HG03108 (cell line): ENCODE data around the gene GPX6.
"Not testable (repeated sequence)": the region's sequence is repeated elsewhere in the genome, so short reads cannot be mapped to it uniquely, and the experiment has no call there.

Experiments used
- ATAC-seq: cut with Tn5 transposase; IDR thresholded peaks from one replicate; pipeline ENCODE4 v1.9.1; 2021; ENCODE audit warnings: moderate library complexity; ENCODE audit not compliant: unreplicated experiment

Gene GPX6

DNA sequence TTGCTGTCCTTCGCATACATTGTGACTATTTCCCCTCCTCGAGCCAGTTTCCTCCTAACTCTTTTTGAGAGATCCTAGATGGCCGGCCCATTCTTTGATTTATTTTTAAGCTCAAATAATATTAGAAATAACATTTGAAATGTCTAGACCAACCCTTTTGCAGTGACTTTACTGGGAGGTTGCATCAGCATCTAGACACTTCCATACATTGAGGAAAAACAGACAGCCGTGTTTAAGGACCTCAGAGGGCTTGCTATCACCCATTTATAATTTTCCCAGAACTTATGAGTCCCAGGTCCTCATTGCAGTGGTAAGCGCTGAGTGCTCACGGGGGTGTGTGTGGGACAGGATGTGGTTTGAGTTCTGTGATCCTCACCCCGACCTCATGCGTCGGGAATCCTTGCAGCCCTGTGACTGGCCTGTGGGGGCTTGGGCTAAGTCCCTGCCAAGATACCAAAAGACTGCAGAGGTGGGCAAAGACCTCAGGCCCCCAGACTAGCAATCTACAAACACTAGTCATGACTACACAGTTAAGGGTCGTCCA, 10.0 kb upstream of the GPX6 start, which contains the start of gene GPX5:
GPX5 (plus strand) TSS at position 386 of the 544 bp plus-strand sequence; CDS start at position 519, 133 bp downstream.
- no peak for ATAC-seq

DNA sequence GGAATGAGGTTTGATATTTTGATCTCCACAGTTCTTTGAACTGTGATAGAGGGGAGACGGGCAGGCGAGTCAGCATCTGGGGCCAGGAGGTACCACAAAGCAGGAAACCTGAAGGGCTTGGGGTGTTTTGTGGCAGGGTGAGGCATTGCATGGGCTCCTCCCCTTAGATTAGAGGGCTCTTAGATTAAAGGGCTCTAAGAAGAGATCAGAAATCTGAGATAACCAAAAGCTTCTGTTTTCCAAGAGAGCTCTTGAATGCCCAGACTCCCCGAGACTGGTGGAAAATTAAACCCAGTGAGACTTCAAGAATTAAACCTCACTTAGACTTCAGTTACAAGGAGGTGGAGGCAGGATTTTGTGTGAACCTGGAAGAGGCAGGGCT, 7.6 kb upstream of the GPX6 start:
- ATAC-seq: no peak

DNA sequence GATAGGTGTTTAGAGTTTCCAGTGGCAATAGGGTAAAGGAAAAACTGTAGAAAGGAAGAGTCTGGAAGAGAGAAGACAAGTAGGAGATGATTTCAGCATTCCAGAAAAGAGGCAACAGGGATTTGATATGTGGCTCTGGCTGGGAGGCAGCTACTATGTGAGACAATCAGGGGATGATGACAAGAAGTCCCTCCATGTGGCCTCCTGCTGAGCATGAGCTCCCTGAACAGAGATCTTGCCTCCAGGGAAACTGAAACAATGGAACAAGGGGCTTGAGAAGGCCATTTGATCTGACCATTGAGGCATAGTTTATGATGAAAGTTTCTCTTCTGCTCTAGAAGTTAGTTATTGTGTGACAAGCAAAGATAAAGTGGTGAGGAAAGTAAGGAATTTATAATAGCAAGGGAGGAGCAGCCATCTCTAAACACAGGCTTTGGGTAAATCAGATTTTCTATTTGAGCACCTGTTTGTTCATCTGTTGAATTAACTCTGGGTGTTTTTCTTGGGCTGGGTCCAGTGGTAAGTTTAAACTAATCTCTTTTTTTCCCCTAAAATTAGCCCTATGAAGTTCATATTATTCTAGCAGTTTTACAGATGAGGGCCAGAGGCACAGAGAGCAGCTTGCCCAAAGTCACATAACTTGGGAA, 7.1 kb upstream of the GPX6 start:
- ATAC-seq: no peak

DNA sequence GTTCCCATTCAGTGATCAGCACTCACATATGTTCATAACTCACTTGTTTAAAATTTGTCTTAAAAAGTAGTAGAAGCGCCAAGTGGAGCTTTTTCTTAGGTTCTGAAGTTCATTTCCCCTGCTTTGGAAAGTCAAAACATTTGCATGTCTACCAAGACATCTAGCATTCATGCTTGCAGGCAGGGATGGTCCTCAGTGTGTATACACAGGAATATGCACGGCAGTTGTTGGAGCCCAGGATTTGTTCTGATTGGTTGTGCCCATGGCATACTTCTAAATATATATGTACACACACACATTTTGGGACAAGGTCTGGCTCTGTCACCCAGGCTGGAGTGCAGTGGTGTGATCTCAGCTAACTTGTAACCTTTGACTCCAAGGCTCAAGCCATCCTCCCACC, 2.4 kb upstream of the GPX6 start:
- no peak for ATAC-seq

DNA sequence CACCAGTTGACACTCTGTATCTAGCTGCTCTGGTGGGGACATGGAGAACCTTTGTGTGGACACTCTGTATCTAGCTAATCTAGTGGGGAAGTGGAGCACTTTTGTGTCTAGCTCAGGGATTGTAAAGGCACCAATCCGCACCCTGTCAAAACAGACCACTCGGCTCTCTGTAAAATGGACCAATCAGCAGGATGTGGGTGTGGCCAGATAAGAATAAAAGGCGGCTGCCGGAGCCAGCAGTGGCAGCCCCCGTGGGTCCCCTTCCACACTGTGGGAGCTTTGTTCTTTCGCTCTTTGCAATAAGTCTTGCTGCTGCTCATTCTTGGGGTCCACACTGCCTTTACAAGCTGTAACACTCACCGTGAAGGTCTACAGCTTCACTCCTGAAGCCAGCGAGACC, 3.2 kb downstream of the GPX6 start:
- ATAC-seq: not testable (repeated sequence)

GRCh38 chr6:28511628-28512300, 3.8 kb downstream of the GPX6 start:
- no peak for ATAC-seq

DNA sequence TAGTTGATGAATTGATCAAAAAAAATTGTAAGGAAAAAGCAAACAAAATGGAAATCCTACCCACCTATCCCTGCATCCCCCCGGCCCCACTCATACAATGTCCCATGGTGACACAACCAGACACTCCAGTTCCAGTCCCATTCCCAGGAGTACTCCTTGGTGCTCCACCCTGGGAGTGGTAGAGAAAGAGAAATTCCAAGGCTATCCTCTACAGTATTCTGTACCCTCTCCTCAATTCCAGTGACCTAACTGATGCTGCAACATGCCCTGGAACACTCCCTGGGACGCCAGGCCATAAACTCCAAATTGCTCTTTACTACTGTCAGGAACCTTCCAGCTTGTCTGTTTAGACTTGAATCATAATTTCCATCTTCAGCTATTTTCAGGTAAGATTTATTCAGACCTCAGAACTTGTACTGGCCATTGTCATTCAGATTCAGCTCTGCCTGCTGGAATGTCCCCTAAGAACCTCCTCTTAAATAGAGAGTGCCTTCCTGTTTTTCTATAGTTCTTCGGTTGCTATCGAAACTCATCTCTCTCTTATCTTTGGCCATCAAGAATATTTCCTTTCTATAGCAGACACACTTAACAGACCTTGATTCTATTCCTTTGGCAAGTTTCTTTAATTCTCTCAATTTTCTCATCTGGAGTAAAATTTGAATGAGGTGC, 8.7 kb downstream of the GPX6 start:
- no peak for ATAC-seq

- no peak for ATAC-seq
Measured at GRCh38 chr6:28505733-28506132, 9.9 kb downstream of the GPX6 start.

DNA sequence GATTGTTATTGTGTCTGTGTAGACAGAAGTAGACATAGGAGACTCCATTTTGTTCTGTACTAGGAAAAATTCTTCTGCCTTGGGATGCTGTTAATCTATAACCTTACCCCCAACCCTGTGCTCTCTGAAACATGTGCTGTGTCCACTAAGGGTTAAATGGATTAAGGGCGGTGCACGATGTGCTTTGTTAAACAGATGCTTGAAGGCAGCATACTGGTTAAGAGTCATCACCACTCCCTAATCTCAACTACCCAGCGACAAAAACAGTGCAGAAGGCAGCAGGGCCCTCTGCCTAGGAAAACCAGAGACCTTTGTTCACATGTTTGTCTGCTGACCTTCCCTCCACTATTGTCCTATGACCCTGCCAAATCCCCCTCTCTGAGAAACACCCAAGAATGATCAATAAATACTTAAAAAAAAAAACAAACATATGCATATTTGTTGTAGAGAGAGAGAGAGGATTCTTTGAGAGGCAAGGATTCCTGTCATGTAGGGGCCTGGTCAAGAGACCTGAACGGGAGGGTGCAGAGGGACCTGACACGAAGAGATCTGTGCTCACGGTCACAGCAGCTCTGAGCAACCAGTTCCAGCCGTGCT, 12.8 kb downstream of the GPX6 start:
- not testable (repeated sequence) for ATAC-seq

DNA sequence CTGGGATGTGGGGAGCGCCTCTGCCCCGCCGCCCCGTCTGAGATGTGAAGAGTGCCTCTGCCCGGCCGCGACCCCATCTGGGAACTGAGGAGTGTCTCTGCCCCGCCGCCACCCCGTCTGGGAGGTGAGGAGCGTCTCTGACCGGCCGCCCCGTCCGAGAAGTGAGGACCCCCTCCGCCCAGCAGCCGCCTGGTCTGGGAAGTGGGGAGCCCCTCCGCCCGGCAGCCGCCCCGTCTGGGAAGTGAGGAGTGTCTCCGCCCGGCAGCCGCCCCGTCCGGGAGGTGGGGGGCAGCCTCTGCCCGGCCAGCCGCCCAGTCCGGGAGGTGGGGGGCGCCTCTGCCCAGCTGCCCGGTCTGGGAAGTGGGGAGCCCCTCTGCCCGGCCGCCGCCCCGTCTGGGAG, 13.5 kb downstream of the GPX6 start:
- ATAC-seq: not testable (repeated sequence)

- ATAC-seq: no peak
Measured at GRCh38 chr6:28501259-28501658, 14.3 kb downstream of the GPX6 start.

DNA sequence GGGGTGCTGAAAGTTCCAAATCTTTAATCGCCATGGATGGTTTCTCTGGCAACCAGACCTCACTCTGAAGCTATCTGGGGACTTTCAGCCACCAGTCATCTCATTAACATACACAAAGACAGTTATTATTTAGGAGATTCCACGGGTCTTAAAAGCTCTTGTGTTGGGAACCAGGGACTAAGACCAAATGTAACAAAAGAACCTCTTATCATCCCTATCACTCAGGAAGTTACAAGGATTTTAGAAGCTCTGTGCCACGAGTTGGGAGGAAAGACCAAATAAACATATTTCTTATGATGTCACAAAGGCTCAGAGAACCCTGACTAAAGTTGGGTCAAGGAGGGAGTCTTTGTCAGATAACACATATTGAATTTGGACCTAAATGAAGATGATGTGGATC, 17.7 kb downstream of the GPX6 start:
- no peak for ATAC-seq

DNA sequence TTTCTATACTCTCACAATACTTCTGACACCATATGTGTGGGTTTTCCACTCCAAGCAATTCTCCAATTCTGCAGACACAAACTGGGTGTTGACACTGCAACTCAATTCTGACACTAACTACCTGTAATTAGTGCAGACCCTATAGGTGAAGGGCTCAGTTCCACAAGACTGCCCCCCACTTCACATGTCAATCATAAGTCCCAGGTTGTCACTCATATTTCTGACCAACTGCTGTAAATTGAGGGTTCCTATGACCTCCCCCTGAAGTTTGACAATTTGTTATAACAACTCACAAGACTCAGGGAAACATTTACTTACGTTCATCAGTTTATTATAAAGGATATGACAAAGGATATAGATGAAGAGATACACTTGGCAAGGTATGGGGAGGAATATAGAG, 18.3 kb downstream of the GPX6 start:
- no peak for ATAC-seq

- ATAC-seq: no peak
Measured at GRCh38 chr6:28496099-28496779, 19.4 kb downstream of the GPX6 start.

DNA sequence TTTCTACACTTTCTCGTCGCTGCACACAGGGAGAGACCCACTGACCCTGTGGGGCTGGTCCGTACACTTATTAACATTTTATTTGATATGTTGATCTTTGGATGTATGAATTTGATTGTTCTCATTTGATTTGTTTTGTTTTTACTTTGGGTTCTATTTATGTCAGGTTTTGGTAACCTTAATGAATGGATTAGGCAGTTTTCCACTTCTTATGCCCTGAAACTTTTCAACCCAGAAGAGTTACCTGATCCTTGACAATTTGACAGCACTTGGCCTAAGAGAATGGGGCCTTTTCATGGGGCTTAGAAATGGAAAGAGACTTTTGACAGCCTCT, 23.6 kb downstream of the GPX6 start:
- ATAC-seq: no peak

GRCh38 chr6:28490205-28490890, 25.2 kb downstream of the GPX6 start:
- no peak for ATAC-seq

DNA sequence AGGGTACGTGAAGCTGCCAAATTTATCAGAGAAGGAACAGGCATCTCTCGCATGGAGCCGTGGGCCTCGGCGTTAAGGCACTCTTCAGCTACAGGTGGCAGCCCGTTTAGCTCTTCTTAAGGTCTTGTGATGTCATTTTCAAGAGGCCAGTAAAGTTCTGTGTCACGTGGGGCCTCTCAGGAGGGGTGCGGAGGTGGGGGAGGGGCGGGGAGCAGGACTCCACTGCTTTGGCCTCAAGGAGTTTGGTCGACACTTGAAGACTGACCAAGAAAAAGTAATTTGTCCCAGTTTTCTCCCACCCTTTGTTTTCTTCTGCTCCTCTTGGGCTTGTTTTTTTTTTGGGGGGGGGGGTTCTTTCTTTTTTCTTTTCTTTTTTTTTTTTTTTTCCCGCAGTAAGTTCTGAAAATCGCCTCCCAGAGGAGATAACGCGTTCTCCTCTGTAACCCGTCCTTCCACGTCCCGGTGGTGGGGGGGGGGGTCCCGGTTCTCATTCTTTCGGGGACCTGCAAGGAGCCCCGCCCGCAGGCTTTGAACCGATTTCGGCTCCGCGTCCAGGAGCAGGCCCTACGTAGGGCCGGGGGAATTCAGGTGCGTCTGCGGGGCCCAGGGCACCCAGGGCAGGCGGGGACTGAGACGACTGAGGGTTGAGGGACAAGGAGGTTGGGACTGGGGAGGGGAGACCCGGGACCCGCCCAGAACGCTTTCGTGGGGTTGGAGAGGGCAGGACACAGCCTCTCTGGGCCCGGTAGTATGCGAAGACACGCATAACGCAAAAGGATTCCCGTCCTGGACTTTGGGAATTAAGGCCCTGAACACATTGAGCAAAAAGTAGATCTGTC, 26.0 kb downstream of the GPX6 start:
- peak; percentile 51 for ATAC-seq

DNA sequence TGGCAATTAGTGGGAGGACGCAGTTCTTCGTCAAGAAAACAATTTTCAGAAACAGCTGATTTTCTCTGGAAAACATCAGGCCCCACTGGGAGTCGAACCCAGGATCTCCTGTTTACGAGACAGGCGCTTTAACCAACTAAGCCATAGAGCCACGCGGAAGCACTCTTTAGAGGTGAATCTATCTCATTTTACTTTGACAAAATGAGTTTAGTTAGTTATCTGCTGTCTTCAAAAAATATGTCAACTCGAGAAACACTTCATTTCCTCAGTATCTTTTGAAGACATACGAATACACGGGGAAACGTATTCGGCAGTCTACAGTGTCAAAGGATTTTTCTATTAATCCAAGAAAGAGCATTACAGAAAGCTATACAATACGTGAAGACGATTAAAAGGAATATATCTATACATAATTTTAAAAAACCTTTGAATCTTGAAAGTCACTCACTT, 26.7 kb downstream of the GPX6 start:
- ATAC-seq: no peak

DNA sequence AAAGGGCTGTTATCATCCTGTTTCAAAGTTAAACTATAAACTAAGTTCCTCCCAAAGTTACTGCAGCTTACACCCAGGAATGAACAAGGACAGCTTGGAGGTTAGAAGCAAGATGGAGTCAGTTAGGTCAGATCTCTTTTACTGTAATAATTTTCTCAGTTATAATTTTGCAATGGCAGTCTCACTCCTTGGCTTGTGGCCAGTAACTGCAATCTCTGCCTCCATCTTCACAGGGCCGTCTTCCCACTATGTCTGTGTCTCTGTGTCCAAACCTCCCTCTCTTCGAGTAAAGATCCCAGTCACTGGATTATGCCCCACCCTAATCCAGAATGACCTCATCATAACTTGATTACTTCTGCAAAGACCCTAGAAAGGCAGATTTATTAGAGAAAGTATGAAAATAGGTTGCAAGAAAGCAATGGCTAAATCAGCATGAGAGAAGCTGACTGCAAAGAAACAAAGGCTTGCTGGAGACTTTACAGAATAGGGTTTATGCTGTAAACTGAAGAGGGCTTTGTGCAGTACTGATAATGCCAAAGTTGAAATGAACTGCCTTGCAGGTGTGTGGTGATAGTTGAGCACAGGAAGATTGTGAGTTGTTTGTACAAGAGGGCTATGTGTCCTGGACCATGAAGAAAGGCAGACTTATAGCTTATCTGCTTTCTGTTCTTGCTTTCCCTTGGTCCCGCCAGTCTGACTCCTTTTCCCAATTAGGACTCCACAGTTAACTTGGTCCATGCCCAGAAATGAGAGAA, 28.4 kb downstream of the GPX6 start:
- no peak for ATAC-seq
